Measurements from ENCODE around the gene REXO4.
A peak's percentile ranks its signal among the peaks of the same experiment; 100 is the strongest.
"Not testable (repeated sequence)": the region's sequence is repeated elsewhere in the genome, so short reads cannot be mapped to it uniquely, and the experiment has no call there.

The REXO4 gene

GRCh38 chr9:133387680-133388079 lies 30.1 kb downstream of the REXO4 start:
- DNase-seq (ENCODE audit: low read depth), result no peak

GRCh38 chr9:133386338-133386737 lies 31.5 kb downstream of the REXO4 start:
- no peak for DNase-seq (ENCODE audit: low read depth)

GRCh38 chr9:133385452-133385851 lies 32.4 kb downstream of the REXO4 start:
- DNase-seq (ENCODE audit: low read depth), result no peak

- no peak for DNase-seq (ENCODE audit: low read depth)
These were observed 33.0 kb downstream of the REXO4 start for GRCh38 chr9:133384736-133385321.

GRCh38 chr9:133383438-133383837 lies 34.4 kb downstream of the REXO4 start:
- DNase-seq (ENCODE audit: low read depth), result no peak

GRCh38 chr9:133382507-133383141 lies 35.2 kb downstream of the REXO4 start:
- DNase-seq (ENCODE audit: low read depth), result no peak

GRCh38 chr9:133380734-133381133 lies 37.1 kb downstream of the REXO4 start:
- no peak for DNase-seq (ENCODE audit: low read depth)

GRCh38 chr9:133379153-133380086 lies 38.4 kb downstream of the REXO4 start:
- no peak for DNase-seq (ENCODE audit: low read depth)

GRCh38 chr9:133378408-133378962 lies 39.3 kb downstream of the REXO4 start:
- DNase-seq (ENCODE audit: low read depth), result no peak

GRCh38 chr9:133377721-133378216 lies 40.0 kb downstream of the REXO4 start:
- peak; percentile 39 for DNase-seq (ENCODE audit: low read depth)

- DNase-seq (ENCODE audit: low read depth), result not testable (repeated sequence)
These were observed 40.5 kb downstream of the REXO4 start for GRCh38 chr9:133377280-133377679.

GRCh38 chr9:133375724-133376654 lies 41.8 kb downstream of the REXO4 start, which contains the start of the genes STKLD1 and SURF4:
Gene STKLD1 (plus strand): TSS chr9:133376366. CDS start chr9:133376474, 108 bp downstream.
Gene SURF4 (minus strand): TSS chr9:133376060. CDS start chr9:133375969, 91 bp downstream.
- DNase-seq (ENCODE audit: low read depth), result peak; percentile 96

- peak; percentile 63 for DNase-seq (ENCODE audit: low read depth)
These were observed 42.6 kb downstream of the REXO4 start for GRCh38 chr9:133375116-133375723.

- DNase-seq (ENCODE audit: low read depth), result peak; percentile 82
These were observed 43.1 kb downstream of the REXO4 start for GRCh38 chr9:133374612-133375115.

- no peak for DNase-seq (ENCODE audit: low read depth)
These were observed 45.7 kb downstream of the REXO4 start for GRCh38 chr9:133372144-133372543.

- no peak for DNase-seq (ENCODE audit: low read depth)
These were observed 46.5 kb downstream of the REXO4 start for GRCh38 chr9:133371261-133371711.

GRCh38 chr9:133370685-133371084 lies 47.1 kb downstream of the REXO4 start:
- no peak for DNase-seq (ENCODE audit: low read depth)

- no peak for DNase-seq (ENCODE audit: low read depth)
These were observed 47.9 kb downstream of the REXO4 start for GRCh38 chr9:133369933-133370332.

- DNase-seq (ENCODE audit: low read depth), result no peak
These were observed 48.4 kb downstream of the REXO4 start for GRCh38 chr9:133369422-133369821.

- no peak for DNase-seq (ENCODE audit: low read depth)
These were observed 49.4 kb downstream of the REXO4 start for GRCh38 chr9:133368249-133368881.

All from ELR (cell line).